ENCODE results near the gene GLDC.

- TF ChIP-seq CTCF (IDR thresholded peaks at IDR 0.05) (no peak), POLR2A (IDR thresholded peaks at IDR 0.05) (no peak)
These were observed 41.7 kb upstream of the GLDC start for GRCh38 chr9:6687180-6687579.

Measured in tibial nerve (tissue), 3 donors.